GM21515 (cell line): ENCODE results near the gene PSMD3.
A peak's percentile ranks its signal among the peaks of the same experiment; 100 is the strongest.

Experiments used
- ATAC-seq: cut with Tn5 transposase; IDR thresholded peaks from one replicate; pipeline ENCODE4 v1.9.1; 2021; ENCODE audit not compliant: unreplicated experiment

The PSMD3 gene

GRCh38 chr17:40022497-40022896 lies 41.9 kb downstream of the PSMD3 start:
- ATAC-seq, result no peak

- ATAC-seq, result no peak
Measured at GRCh38 chr17:40022961-40023541, 42.4 kb downstream of the PSMD3 start.

GRCh38 chr17:40023590-40024292 lies 43.1 kb downstream of the PSMD3 start:
- ATAC-seq, result no peak

- ATAC-seq, result no peak
Measured at GRCh38 chr17:40024901-40025300, 44.3 kb downstream of the PSMD3 start.

- ATAC-seq, result no peak
Measured at GRCh38 chr17:40025559-40025958, 45.0 kb downstream of the PSMD3 start.

GRCh38 chr17:40025991-40026815 lies 45.6 kb downstream of the PSMD3 start:
- no peak for ATAC-seq

- ATAC-seq, result peak; percentile 52
Measured at GRCh38 chr17:40026816-40027613, 46.4 kb downstream of the PSMD3 start.

- ATAC-seq, result no peak
Measured at GRCh38 chr17:40027614-40028012, 47.0 kb downstream of the PSMD3 start.

- ATAC-seq, result no peak
Measured at GRCh38 chr17:40028595-40028994, 48.0 kb downstream of the PSMD3 start.

- ATAC-seq, result no peak
Measured at GRCh38 chr17:40031706-40032105, 51.1 kb downstream of the PSMD3 start.

- ATAC-seq, result no peak
Measured at GRCh38 chr17:40032322-40033320, 52.0 kb downstream of the PSMD3 start.

GRCh38 chr17:40033339-40033738 lies 52.7 kb downstream of the PSMD3 start:
- ATAC-seq, result no peak

- ATAC-seq, result no peak
Measured at GRCh38 chr17:40034426-40035161, 54.0 kb downstream of the PSMD3 start.

- ATAC-seq, result no peak
Measured at GRCh38 chr17:40035162-40035559, 54.6 kb downstream of the PSMD3 start.

- ATAC-seq, result no peak
Measured at GRCh38 chr17:40038882-40039513, 58.4 kb downstream of the PSMD3 start.

GRCh38 chr17:40041196-40041595 lies 60.6 kb downstream of the PSMD3 start:
- ATAC-seq, result no peak
